RWPE2 (cell line): ENCODE measurements around the gene HOXA1.

ENCODE experiments used
- ATAC-seq: fragments of 200-7000 bp; cut with Tn5 transposase; 3 replicates; pipeline ENCODE4 v1.9.1; 2021; ENCODE audit warnings: low read depth
- DNase-seq: peaks from one replicate; pipeline ENCODE4 v3.0.0-alpha.2; 2020; ENCODE audit warnings: low spot score
- H3K27ac ChIP-seq: fragments of 450-650 bp; 2 replicates; pipeline ENCODE4 v1.5.1; 2017; ENCODE audit warnings: mild to moderate bottlenecking; ENCODE audit not compliant: poor library complexity, severe bottlenecking
- H3K27me3 ChIP-seq: fragments of 250-450 bp; sonication (Bioruptor Pico); 2 replicates; pipeline ENCODE4 v1.5.1; 2021; ENCODE audit warnings: mild to moderate bottlenecking, moderate library complexity; ENCODE audit not compliant: insufficient read depth, poor library complexity, severe bottlenecking
- H3K36me3 ChIP-seq: fragments of 250-450 bp; sonication (Bioruptor Pico); 2 replicates; pipeline ENCODE4 v1.5.1; 2020; ENCODE audit warnings: low read depth, mild to moderate bottlenecking, moderate library complexity
- H3K4me1 ChIP-seq: fragments of 250-450 bp; sonication (Bioruptor Pico); 2 replicates; pipeline ENCODE4 v1.5.1; 2021; ENCODE audit warnings: mild to moderate bottlenecking, moderate library complexity; ENCODE audit not compliant: insufficient read depth, poor library complexity, severe bottlenecking
- H3K4me3 ChIP-seq: fragments of 250-450 bp; sonication (Bioruptor Pico); 2 replicates; pipeline ENCODE4 v1.5.1; 2021; ENCODE audit warnings: mild to moderate bottlenecking, moderate library complexity; ENCODE audit not compliant: severe bottlenecking
- H3K9me3 ChIP-seq: fragments of 250-450 bp; sonication (Bioruptor Pico); 2 replicates; pipeline ENCODE4 v1.5.1; 2021; ENCODE audit warnings: mild to moderate bottlenecking, moderate library complexity; ENCODE audit not compliant: severe bottlenecking
- TF ChIP-seq, protein P1 (sequence below): fragments of 450-650 bp; IDR thresholded peaks from one replicate; pipeline ENCODE4 v1.5.1; 2017; ENCODE audit warnings: mild to moderate bottlenecking, moderate library complexity; ENCODE audit not compliant: poor library complexity, severe bottlenecking

The HOXA1 gene

DNA sequence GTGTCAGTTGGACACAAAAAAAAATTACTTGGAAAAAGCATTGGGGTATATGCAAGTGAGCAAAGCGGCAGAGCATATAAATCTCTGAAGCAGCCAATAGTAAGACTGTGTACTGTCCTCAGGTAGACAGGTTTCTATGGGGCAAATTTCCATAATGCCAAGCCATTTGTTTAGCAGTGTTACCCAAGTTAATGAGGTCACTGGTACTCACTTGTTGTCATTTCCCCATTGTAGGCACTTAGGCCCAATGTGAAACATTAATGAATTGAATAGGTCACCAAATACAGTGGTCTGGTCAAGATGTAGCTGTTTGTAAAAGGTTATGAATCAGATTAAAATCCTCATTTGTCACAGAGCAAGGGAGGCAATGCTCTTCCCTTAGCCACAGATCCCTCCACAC is 27.5 kb downstream of the HOXA1 start:
- Histone ChIP-seq H3K4me1 (peaks cover 29% of the 10 kb centered on the region), H3K36me3 (no peaks in the 10 kb centered on the region), H3K4me3 (no peak overlapping the region), H3K27me3 (no peaks in the 10 kb centered on the region), H3K27ac (no peak overlapping the region), H3K9me3 (no peaks in the 10 kb centered on the region)
- DNase-seq (no peak), ATAC-seq (no peak)
- TF ChIP-seq, protein P1, sequence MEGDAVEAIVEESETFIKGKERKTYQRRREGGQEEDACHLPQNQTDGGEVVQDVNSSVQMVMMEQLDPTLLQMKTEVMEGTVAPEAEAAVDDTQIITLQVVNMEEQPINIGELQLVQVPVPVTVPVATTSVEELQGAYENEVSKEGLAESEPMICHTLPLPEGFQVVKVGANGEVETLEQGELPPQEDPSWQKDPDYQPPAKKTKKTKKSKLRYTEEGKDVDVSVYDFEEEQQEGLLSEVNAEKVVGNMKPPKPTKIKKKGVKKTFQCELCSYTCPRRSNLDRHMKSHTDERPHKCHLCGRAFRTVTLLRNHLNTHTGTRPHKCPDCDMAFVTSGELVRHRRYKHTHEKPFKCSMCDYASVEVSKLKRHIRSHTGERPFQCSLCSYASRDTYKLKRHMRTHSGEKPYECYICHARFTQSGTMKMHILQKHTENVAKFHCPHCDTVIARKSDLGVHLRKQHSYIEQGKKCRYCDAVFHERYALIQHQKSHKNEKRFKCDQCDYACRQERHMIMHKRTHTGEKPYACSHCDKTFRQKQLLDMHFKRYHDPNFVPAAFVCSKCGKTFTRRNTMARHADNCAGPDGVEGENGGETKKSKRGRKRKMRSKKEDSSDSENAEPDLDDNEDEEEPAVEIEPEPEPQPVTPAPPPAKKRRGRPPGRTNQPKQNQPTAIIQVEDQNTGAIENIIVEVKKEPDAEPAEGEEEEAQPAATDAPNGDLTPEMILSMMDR: no peak

DNA sequence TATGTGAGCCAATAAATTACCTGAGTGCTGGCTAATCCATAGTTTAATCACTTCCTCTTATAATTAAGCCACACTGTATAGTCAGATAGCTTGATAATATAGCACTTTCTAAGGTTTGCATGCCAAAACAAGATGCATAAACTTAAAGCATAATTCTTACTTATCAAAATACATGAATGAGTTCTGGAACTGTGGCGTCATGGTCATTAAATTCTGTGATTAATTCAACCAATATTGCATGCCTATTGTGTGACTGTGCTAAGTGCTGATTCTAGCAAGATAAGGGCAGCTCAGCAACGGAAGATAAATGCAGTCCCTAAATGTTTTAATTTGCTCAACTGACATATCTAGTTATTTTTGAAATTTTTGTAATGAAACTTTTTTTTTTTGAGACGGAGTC is 29.7 kb downstream of the HOXA1 start:
- peak overlapping the region; percentile 65 for H3K27ac ChIP-seq
- H3K36me3 ChIP-seq: no peaks in the 10 kb centered on the region
- peaks cover 13% of the 10 kb centered on the region for H3K4me1 ChIP-seq
- H3K27me3 ChIP-seq: no peaks in the 10 kb centered on the region
- peak; percentile 89 for ATAC-seq
- no peaks in the 10 kb centered on the region for H3K9me3 ChIP-seq
- no peak overlapping the region for H3K4me3 ChIP-seq
- DNase-seq: no peak
- TF ChIP-seq, protein P1: no peak

DNA sequence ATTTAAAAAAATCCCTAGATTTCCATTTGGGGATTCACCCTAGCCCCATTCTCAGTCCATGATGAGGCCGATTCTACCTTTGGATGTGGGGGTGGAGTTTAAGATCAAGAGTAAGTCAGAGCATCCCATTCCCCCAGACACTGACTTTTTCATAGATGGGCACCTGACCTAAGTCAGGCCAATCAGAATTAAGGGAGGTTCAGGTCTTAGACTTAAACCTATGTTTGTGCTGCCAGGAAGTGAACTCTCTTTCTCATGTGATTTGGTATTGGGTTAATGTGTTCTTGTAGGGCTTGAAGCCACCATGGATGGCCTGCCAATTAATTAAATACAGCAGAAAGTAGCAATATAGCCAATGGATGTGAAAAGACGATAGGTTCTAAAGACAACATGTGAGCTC is 30.1 kb downstream of the HOXA1 start:
- TF ChIP-seq, protein P1: no peak
- no peaks in the 10 kb centered on the region for H3K9me3 ChIP-seq
- H3K4me3 ChIP-seq: no peak overlapping the region
- peak overlapping the region; percentile 65 for H3K27ac ChIP-seq
- ATAC-seq (peak; percentile 34; the same call in 2 of the 3 replicates), DNase-seq (no peak)
- no peaks in the 10 kb centered on the region for H3K36me3 ChIP-seq
- peaks cover 13% of the 10 kb centered on the region for H3K4me1 ChIP-seq
- H3K27me3 ChIP-seq: no peaks in the 10 kb centered on the region

DNA sequence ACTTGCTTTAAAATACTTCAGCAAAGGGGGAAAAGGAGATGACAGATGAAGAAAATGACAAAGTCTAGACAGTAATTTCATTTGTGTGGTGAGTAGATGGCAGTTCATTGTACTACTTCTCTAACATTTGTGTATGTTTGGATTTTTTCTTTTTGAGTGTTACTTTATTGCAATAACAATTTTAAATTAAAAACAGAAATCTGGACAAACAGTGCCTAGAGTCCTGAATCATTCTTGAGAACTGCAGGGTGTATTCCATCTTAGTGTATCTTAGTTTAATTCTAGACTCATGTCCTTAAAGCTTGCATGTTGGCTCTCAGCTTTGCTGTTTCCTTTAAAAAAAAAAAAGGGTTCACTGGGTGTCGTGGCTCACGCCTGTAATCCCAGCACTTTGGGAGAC is 31.1 kb downstream of the HOXA1 start:
- Histone ChIP-seq H3K4me3 (no peak overlapping the region), H3K27me3 (no peaks in the 10 kb centered on the region), H3K9me3 (no peaks in the 10 kb centered on the region), H3K4me1 (peaks cover 13% of the 10 kb centered on the region), H3K27ac (peak overlapping the region; percentile 65), H3K36me3 (no peaks in the 10 kb centered on the region)
- DNase-seq (no peak), ATAC-seq (no peak)
- TF ChIP-seq, protein P1: no peak

DNA sequence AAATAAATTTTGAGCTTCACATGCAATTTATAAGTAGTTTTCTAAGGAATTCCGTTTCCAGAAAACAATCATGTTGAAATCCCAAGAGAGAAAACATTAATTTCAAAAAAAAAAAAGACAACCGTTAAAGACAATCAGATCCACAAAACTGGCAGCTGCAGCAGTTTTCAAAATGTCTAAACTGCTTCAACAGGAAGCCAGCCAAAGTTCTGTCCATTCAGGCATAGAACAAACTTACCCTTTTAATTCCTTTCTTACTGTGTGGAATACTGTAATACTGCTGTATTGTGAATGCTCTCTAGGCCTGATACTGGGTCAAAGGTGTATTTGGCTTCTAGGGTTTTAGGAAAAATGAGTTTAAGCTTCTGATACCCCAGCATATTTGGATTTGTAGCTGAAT is 31.6 kb downstream of the HOXA1 start:
- TF ChIP-seq, protein P1: no peak
- Histone ChIP-seq H3K4me1 (peaks cover 13% of the 10 kb centered on the region), H3K4me3 (no peak overlapping the region), H3K27me3 (no peaks in the 10 kb centered on the region), H3K27ac (peak overlapping the region; percentile 65), H3K36me3 (no peaks in the 10 kb centered on the region), H3K9me3 (no peaks in the 10 kb centered on the region)
- ATAC-seq: no peak
- DNase-seq: no peak
